A549 (cell line): ENCODE measurements around the gene DMAC2. TPM values are rescaled to one million over a fixed set of nuclear protein-coding genes. Genes with fewer than 3 reads are reported as not detected.
A peak's percentile ranks its signal among the peaks of the same experiment; 100 is the strongest.
"Not testable (repeated sequence)": the region's sequence is repeated elsewhere in the genome, so short reads cannot be mapped to it uniquely, and the experiment has no call there.

ENCODE experiments used
- ATAC-seq, 2 experiments: fragments of 200-7000 bp in 1 of 2; fragments of >200 bp in 1 of 2; cut with Nextera tagmentation in 1 of 2; cut with Tn5 transposase in 1 of 2; 3 replicates each; pipeline versions ENCODE4 v1.8.0 to v1.9.1; 2018 to 2020; ENCODE audit warnings: mild to moderate bottlenecking in 1 of 2, moderate library complexity in 1 of 2
- CTCF ChIA-PET: fragments of 300-600 bp; sonication (Branson Sonifier 250); formaldehyde crosslinking; extraction: SDS; loops from one replicate; lab custom pipeline; 2021; ENCODE audit warnings: antibody characterized with exemption, inconsistent platforms; lab: Yijun Ruan, JAX
- POLR2A ChIA-PET: fragments of 350-600 bp; formaldehyde crosslinking; extraction: SDS; loops from one replicate; lab custom pipeline; 2021; ENCODE audit warnings: antibody characterized with exemption, inconsistent platforms; lab: Yijun Ruan, JAX
- DNase-seq, 2 experiments: peaks; one replicate each; pipeline versions ENCODE4 v3.0.0 to v3.0.0-alpha.2; 2011 to 2016; ENCODE audit warnings: low read depth in 1 of 2, low spot score in 1 of 2
- FAIRE-seq: peaks from 2 replicates; lab custom pipeline; 2011; peaks lifted over from hg19 to GRCh38; lab: Jason Lieb, UNC
- H3K27ac ChIP-seq, 2 experiments: fragments of >200 bp; sonication (Bioruptor Twin); formaldehyde crosslinking; 3 replicates each; pipeline ENCODE4 v1.5.1; 2016 to 2017
- H3K4me1 ChIP-seq: fragments of >200 bp; sonication (Bioruptor Twin); formaldehyde crosslinking; 3 replicates; pipeline ENCODE4 v1.6.1; 2016
- H3K4me2 ChIP-seq: fragments of >200 bp; sonication (Bioruptor Twin); formaldehyde crosslinking; 3 replicates; pipeline ENCODE4 v1.6.1; 2016
- H3K4me3 ChIP-seq: fragments of >200 bp; sonication (Bioruptor Twin); formaldehyde crosslinking; 3 replicates; pipeline ENCODE4 v1.5.1; 2016
- H3K9me3 ChIP-seq: fragments of >200 bp; sonication (Bioruptor Twin); formaldehyde crosslinking; 3 replicates; pipeline ENCODE4 v1.6.1; 2016
- BHLHE40 ChIP-seq: IDR thresholded peaks from 2 replicates; pipeline ENCODE4 v1.6.1; 2012; ENCODE audit warnings: low read depth, low read length, inconsistent platforms
- CBX2 ChIP-seq: fragments of 200-600 bp; sonication (generic); IDR thresholded peaks from 2 replicates; pipeline ENCODE4 v1.6.1; 2016; ENCODE audit warnings: low read depth, mild to moderate bottlenecking, borderline replicate concordance
- EHF ChIP-seq: fragments of 250-450 bp; sonication (Bioruptor Pico); IDR thresholded peaks from 2 replicates; pipeline ENCODE4 v1.5.0; 2020; ENCODE audit warnings: mild to moderate bottlenecking
- EHMT2 ChIP-seq: fragments of 200-600 bp; sonication (generic); IDR thresholded peaks from 2 replicates; pipeline ENCODE4 v1.6.1; 2016; ENCODE audit warnings: antibody characterized with exemption, low read depth, mild to moderate bottlenecking, moderate library complexity
- FOSL2 ChIP-seq, 2 experiments: fragments of 450-650 bp in 1 of 2; fragments of >200 bp in 1 of 2; sonication (Bioruptor Twin) in 1 of 2; formaldehyde crosslinking; IDR thresholded peaks; 2 replicates each; pipeline versions ENCODE4 v1.5.0 to v1.6.1; 2016 to 2020; ENCODE audit warnings: mild to moderate bottlenecking in 1 of 2, moderate library complexity in 1 of 2
- FOXS1 ChIP-seq: fragments of 250-450 bp; sonication (Bioruptor Pico); IDR thresholded peaks from 2 replicates; pipeline ENCODE4 v1.5.0; 2020; ENCODE audit warnings: mild to moderate bottlenecking, moderate library complexity
- HOXA7 ChIP-seq: fragments of 250-450 bp; sonication (Bioruptor Pico); IDR thresholded peaks from 2 replicates; pipeline ENCODE4 v1.5.0; 2020; ENCODE audit warnings: mild to moderate bottlenecking, moderate library complexity
- RARB ChIP-seq: fragments of 250-450 bp; sonication (Bioruptor Pico); IDR thresholded peaks from 2 replicates; pipeline ENCODE4 v1.8.0; 2021; ENCODE audit warnings: mild to moderate bottlenecking, moderate library complexity
- RFX5 ChIP-seq: fragments of 450-650 bp; IDR thresholded peaks from 2 replicates; pipeline ENCODE4 v1.7.1; 2014; ENCODE audit warnings: antibody characterized with exemption, mild to moderate bottlenecking, moderate library complexity
- SMC3 ChIP-seq: fragments of >200 bp; sonication (Bioruptor Twin); formaldehyde crosslinking; IDR thresholded peaks from 3 replicates; pipeline ENCODE4 v1.6.1; 2018; ENCODE audit warnings: inconsistent platforms
- USF2 ChIP-seq: fragments of 450-650 bp; IDR thresholded peaks from 2 replicates; pipeline ENCODE4 v1.6.1; 2014; ENCODE audit warnings: antibody characterized with exemption
- WGBS: methylation state at CpG from one replicate; pipeline ENCODE4 v1.1.6; 2017; ENCODE audit errors: missing lambda C conversion rate; 5-methylcytosine and 5-hydroxymethylcytosine counted together
- polyA plus RNA-seq, 4 experiments: library from polyadenylated mRNA; depleted of rRNA in 3 of 4; stranded (reverse); fragments of >200 nt; fragmentation: RNase III in 1 of 4; extraction: RNeasy Plus Mini Kit Qiagen cat#74134 plus additional on column Dnase treatment in 1 of 4; gene quantifications; 2 replicates in 3 of 4; 3 replicates in 1 of 4; pipeline ENCODE4 v1.2.3, GENCODE V29; 2011 to 2017
- TF ChIP-seq, protein P1 (sequence below): IDR thresholded peaks from 2 replicates; pipeline ENCODE4 v1.6.1; 2012
- TF ChIP-seq, protein P2 (sequence below): fragments of 250-450 bp; sonication (Bioruptor Pico); IDR thresholded peaks from 2 replicates; pipeline ENCODE4 v1.5.0; 2020; ENCODE audit warnings: low read depth, mild to moderate bottlenecking, moderate library complexity

DMAC2 gene
- polyA plus RNA-seq, 2 of the 4 experiments (the other 2 are of a cell fraction), result 132 to 155 TPM

DNA sequence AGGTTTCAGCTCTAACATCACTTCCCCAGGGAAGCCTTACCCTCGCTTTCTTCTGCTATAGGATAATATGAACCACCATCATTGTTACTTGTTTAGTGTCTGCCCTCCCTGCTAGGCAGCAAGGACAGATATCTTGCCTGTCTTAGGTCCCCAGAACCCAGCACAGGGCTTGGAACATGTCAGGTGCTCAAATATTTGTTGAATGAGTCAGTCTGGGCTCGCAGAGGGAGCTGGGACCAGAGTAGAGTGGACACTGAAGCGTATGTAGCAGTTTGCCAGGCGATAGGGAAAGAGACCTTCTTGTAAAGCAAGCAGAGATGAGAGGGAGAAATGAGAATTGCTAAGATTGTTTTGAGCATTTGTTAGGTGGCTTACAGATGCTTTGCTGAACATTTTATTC is 30.4 kb downstream of the DMAC2 start:
- POLR2A ChIA-PET, result interaction anchor here (0.5 to 2.9 kb wide), 4 partner anchors 10 to 84 kb away, joined by 3 to 20 read pairs (median 8); partner anchors contain the start of genes B9D2 and DMAC2
- H3K9me3 ChIP-seq, result no peaks in the 10 kb centered on the region
- peaks cover 12% of the 10 kb centered on the region for H3K4me1 ChIP-seq
- CTCF ChIA-PET, result interaction anchor here (0.9 to 4.2 kb wide), 11 partner anchors 11 to 188 kb away, joined by 3 to 27 read pairs (median 4); partner anchors contain the start of gene TGFB1
- WGBS, result 45% methylated on average over 4 of the region's 4 CpGs
- peak; percentile 95 for FAIRE-seq
- H3K4me2 ChIP-seq, result peak overlapping the region; percentile 21; the same call in 2 of the 3 replicates
- no peak for TF ChIP-seq EHMT2
- TF ChIP-seq SMC3, result no peak
- no peak for TF ChIP-seq CBX2
- TF ChIP-seq FOSL2 (IDR thresholded peaks at IDR 0.05), result no peak
- peak; percentile 40 for TF ChIP-seq FOSL2 (CRISPR knock-in tag; IDR thresholded peaks at IDR 0.05)
- no peak for TF ChIP-seq HOXA7 (CRISPR knock-in tag)
- no peak for TF ChIP-seq USF2
- TF ChIP-seq FOXS1 (CRISPR knock-in tag), result no peak
- TF ChIP-seq, all 56 proteins: peak for 1
- peak; percentile 55 to 60 for DNase-seq
- peak; percentile 55 to 58; a peak in 5 of 6 replicates for ATAC-seq
- Histone ChIP-seq H3K4me3 (no peak overlapping the region), H3K27ac (no peak overlapping the region)

DNA sequence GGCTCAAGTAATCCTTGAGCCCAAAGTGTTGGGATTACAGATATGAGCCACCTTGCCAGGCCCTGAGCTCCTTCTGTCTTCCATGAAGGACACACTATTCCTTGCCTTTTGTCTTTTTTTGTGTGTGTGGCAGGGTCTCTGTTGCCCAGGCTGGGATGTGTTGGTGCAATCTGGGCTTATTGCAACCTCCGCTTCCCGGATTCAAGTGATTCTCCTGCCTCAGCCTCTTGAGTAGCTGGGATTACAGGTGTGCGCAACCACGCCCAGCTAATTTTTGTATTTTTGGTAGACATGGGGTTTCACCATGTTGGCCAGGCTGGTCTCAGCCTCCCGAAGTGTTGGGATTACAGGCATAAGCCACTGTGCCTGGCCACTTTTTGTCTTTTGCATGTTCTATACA is 30.9 kb downstream of the DMAC2 start:
- not testable (repeated sequence) for H3K9me3 ChIP-seq, DNase-seq, H3K27ac ChIP-seq, H3K4me3 ChIP-seq, ATAC-seq
- ChIA-PET POLR2A (interaction anchor here (1.0 to 2.9 kb wide), 3 partner anchors 10 to 45 kb away, joined by 3 to 20 read pairs (median 10); partner anchors contain the start of genes B9D2 and DMAC2), CTCF (interaction anchor here (0.8 to 4.2 kb wide), 8 partner anchors 8 to 819 kb away, joined by 3 to 27 read pairs (median 4); no protein-coding TSS in a partner anchor)
- Histone ChIP-seq H3K4me2 (peak overlapping the region; percentile 21; the same call in 1 of the 3 replicates), H3K4me1 (peaks cover 12% of the 10 kb centered on the region)
- 89% methylated on average over 5 of the region's 5 CpGs for WGBS
- peak; percentile 32 for FAIRE-seq

DNA sequence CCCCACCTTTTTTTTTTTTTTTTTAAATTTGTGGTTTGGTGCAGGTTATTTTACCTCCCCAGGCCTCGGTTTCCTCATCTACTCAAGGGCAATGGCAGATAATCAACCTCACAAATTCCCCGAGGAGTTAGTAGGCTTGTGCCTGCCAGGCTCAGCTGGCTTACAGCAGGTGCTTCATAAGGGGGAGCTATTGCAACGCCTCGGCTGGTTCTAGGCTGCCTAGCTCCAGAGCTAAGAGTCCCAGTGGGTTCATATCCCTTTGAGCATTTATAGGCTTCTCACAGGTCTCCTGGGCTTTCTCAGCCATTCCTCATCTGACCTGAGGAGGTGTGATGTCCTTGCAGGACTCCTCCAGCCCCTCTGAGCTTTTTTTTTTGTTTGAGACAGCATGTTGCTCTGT is 31.5 kb downstream of the DMAC2 start:
- Histone ChIP-seq H3K27ac (no peak overlapping the region), H3K4me2 (no peak overlapping the region), H3K9me3 (no peaks in the 10 kb centered on the region), H3K4me1 (peaks cover 12% of the 10 kb centered on the region), H3K4me3 (no peak overlapping the region)
- WGBS, result 62% methylated on average over 4 of the region's 4 CpGs
- ChIA-PET CTCF (interaction anchor here (0.6 to 4.2 kb wide), 12 partner anchors 9 to 819 kb away, joined by 3 to 27 read pairs (median 4); partner anchors contain the start of gene B3GNT8), POLR2A (interaction anchor here (1.0 to 2.9 kb wide), 4 partner anchors 9 to 44 kb away, joined by 3 to 20 read pairs (median 6); partner anchors contain the start of genes B9D2 and DMAC2)
- no peak for DNase-seq
- FAIRE-seq, result no peak
- ATAC-seq, result peak; percentile 9 to 21; a peak in 3 of 6 replicates
- TF ChIP-seq EHF (CRISPR knock-in tag), result no peak
- TF ChIP-seq BHLHE40, result no peak
- TF ChIP-seq RFX5, result no peak
- no peak for TF ChIP-seq RARB (CRISPR knock-in tag)
- TF ChIP-seq, all 56 proteins: peak for 0

DNA sequence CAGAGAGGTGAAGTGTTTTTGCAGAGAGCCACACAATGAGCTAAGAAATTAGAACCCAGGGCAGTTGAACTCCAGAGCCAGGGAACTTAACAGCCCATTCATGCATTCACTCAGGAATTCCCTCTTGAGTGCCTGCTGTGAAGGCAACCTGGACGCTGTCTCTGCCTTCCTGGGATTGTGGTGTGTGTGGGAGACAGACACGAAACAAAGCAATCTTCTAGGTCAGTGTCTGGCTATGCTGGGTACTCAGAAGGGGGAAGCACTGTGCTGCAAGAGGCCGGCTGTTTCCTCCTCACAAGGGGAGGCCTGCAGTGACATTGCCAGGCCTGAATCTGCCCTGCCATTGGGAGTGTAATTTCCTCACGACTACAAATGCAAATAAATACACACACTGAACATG is 32.4 kb downstream of the DMAC2 start:
- POLR2A ChIA-PET, result interaction anchor here (1.0 to 2.2 kb wide), 2 partner anchors 12 to 32 kb away, joined by 3 to 10 read pairs; partner anchors contain the start of gene DMAC2
- 73% methylated on average over 4 of the region's 4 CpGs for WGBS
- CTCF ChIA-PET, result interaction anchor here (0.6 to 4.2 kb wide), 11 partner anchors 9 to 163 kb away, joined by 3 to 27 read pairs (median 4); partner anchors contain the start of genes B3GNT8, BCKDHA, DMAC2 and TGFB1
- no peak for FAIRE-seq
- TF ChIP-seq, protein P1, sequence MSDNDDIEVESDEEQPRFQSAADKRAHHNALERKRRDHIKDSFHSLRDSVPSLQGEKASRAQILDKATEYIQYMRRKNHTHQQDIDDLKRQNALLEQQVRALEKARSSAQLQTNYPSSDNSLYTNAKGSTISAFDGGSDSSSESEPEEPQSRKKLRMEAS, result no peak
- TF ChIP-seq, protein P2, sequence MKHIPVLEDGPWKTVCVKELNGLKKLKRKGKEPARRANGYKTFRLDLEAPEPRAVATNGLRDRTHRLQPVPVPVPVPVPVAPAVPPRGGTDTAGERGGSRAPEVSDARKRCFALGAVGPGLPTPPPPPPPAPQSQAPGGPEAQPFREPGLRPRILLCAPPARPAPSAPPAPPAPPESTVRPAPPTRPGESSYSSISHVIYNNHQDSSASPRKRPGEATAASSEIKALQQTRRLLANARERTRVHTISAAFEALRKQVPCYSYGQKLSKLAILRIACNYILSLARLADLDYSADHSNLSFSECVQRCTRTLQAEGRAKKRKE (CRISPR knock-in tag), result no peak
- no peak for DNase-seq
- peaks cover 12% of the 10 kb centered on the region for H3K4me1 ChIP-seq
- no peak overlapping the region for H3K4me3 ChIP-seq
- peak; percentile 9 to 20; a peak in 1 of 6 replicates for ATAC-seq
- H3K4me2 ChIP-seq, result no peak overlapping the region
- no peaks in the 10 kb centered on the region for H3K9me3 ChIP-seq
- no peak overlapping the region for H3K27ac ChIP-seq
